B cell (primary cell): ENCODE results near the gene HES4. TPM values are rescaled to one million over a fixed set of nuclear protein-coding genes. Genes with fewer than 3 reads are reported as not detected.

Source experiments
- ATAC-seq: fragments of 200-7000 bp; cut with Tn5 transposase; one replicate; pipeline ENCODE4 v1.10.0; 2021; ENCODE audit warnings: low read depth, mild to moderate bottlenecking, moderate number of reproducible peaks, moderate library complexity
- CTCF ChIA-PET: fragments of 350-600 bp; sonication (Branson Sonifier 250); formaldehyde crosslinking; loops from one replicate; lab custom pipeline; 2021; ENCODE audit warnings: antibody characterized with exemption, inconsistent platforms; lab: Charles Lee
- POLR2A ChIA-PET: fragments of 350-600 bp; sonication (Branson Sonifier 250); formaldehyde crosslinking; loops from one replicate; lab custom pipeline; 2021; ENCODE audit warnings: antibody characterized with exemption; lab: Charles Lee
- DNase-seq: peaks from one replicate; pipeline ENCODE4 v3.0.0; 2013
- H2AFZ ChIP-seq: 2 replicates; pipeline ENCODE4 v1.6.1; 2012; ENCODE audit warnings: mild to moderate bottlenecking, low read depth, low read length; ENCODE audit not compliant: insufficient read depth, poor library complexity, severe bottlenecking
- H3K27ac ChIP-seq, 2 donors: 1 replicate in 1 of 2; 2 replicates in 1 of 2; pipeline ENCODE4 v1.5.1; 2012 to 2013; ENCODE audit warnings: low read length in 2 of 2, mild to moderate bottlenecking in 2 of 2, moderate library complexity in 1 of 2
- H3K27me3 ChIP-seq, 4 experiments: fragments of 200-600 bp in 1 of 4; sonication (generic) in 1 of 4; replicated peaks in 1 of 4; 1 replicate in 2 of 4; 2 replicates in 2 of 4; pipeline versions ENCODE4 v1.6.1 to v1.7.0; 2013 to 2016; ENCODE audit warnings: low read length in 3 of 4, mild to moderate bottlenecking in 2 of 4, mixed read lengths in 1 of 4, moderate library complexity in 1 of 4; ENCODE audit not compliant: insufficient read depth in 4 of 4, control insufficient read depth in 3 of 4; ENCODE audit errors: control extremely low read depth in 1 of 4
- H3K36me3 ChIP-seq, 2 experiments: replicated peaks in 1 of 2; 1 replicate in 1 of 2; 2 replicates in 1 of 2; pipeline versions ENCODE4 v1.6.1 to v1.7.1; 2013; ENCODE audit warnings: low read length in 1 of 2; ENCODE audit not compliant: insufficient read depth in 2 of 2, control insufficient read depth in 1 of 2; ENCODE audit errors: control extremely low read depth in 1 of 2, extremely low read depth in 1 of 2
- H3K4me1 ChIP-seq, 2 donors: fragments of 200-600 bp in 1 of 2; sonication (generic) in 1 of 2; 1 replicate in 1 of 2; 2 replicates in 1 of 2; pipeline versions ENCODE4 v1.5.1 to v1.6.1; 2013 to 2017; ENCODE audit warnings: low read length in 2 of 2; ENCODE audit not compliant: control insufficient read depth in 2 of 2, insufficient read depth in 2 of 2
- H3K4me2 ChIP-seq: replicated peaks from 2 replicates; pipeline ENCODE3; 2012; ENCODE audit warnings: mild to moderate bottlenecking, low read depth, low read length; ENCODE audit not compliant: poor library complexity, severe bottlenecking
- H3K4me3 ChIP-seq, 5 experiments: fragments of 200-600 bp in 1 of 5; sonication (generic) in 1 of 5; 1 replicate in 3 of 5; 2 replicates in 2 of 5; pipeline versions ENCODE4 v1.5.1 to v1.7.0; 2011 to 2016; ENCODE audit warnings: low read length in 4 of 5, mild to moderate bottlenecking in 4 of 5, low read depth in 2 of 5, control low read depth in 1 of 5, moderate library complexity in 1 of 5; ENCODE audit not compliant: insufficient read depth in 1 of 5; ENCODE audit errors: control extremely low read depth in 1 of 5, extremely low read depth in 1 of 5
- H3K79me2 ChIP-seq: fragments of 200-600 bp; sonication (generic); one replicate; pipeline ENCODE4 v1.6.0; 2016; ENCODE audit warnings: low read length; ENCODE audit not compliant: control insufficient read depth, insufficient read depth
- H3K9ac ChIP-seq: fragments of 200-600 bp; sonication (generic); 2 replicates; pipeline ENCODE4 v1.6.1; 2017; ENCODE audit warnings: mild to moderate bottlenecking, low read length, moderate library complexity
- H3K9me3 ChIP-seq, 3 donors: one replicate each; pipeline versions ENCODE4 v1.6.1 to v1.7.1; 2013; ENCODE audit warnings: low read length in 2 of 3; ENCODE audit not compliant: control insufficient read depth in 2 of 3, insufficient read depth in 1 of 3; ENCODE audit errors: control extremely low read depth in 1 of 3
- H4K20me1 ChIP-seq: 2 replicates; pipeline ENCODE4 v1.6.0; 2012; ENCODE audit warnings: mild to moderate bottlenecking, low read length; ENCODE audit not compliant: insufficient read depth, control insufficient read depth, poor library complexity, severe bottlenecking
- H3K27ac Mint-ChIP-seq: one replicate; pipeline ENCODE4 v1.8.0; 2021; ENCODE audit warnings: mixed read lengths
- H3K27me3 Mint-ChIP-seq: one replicate; pipeline ENCODE4 v1.8.0; 2021; ENCODE audit warnings: mixed read lengths
- H3K4me1 Mint-ChIP-seq: one replicate; pipeline ENCODE4 v1.8.0; 2021; ENCODE audit warnings: mixed read lengths
- H3K4me3 Mint-ChIP-seq: one replicate; pipeline ENCODE4 v1.8.0; 2021; ENCODE audit warnings: mixed read lengths
- H3K9me3 Mint-ChIP-seq: one replicate; pipeline ENCODE4 v1.8.0; 2022; ENCODE audit warnings: mixed read lengths; ENCODE audit not compliant: insufficient read depth
- EZH2 ChIP-seq: IDR thresholded peaks from 2 replicates; pipeline ENCODE4 v1.6.1; 2012; ENCODE audit warnings: borderline replicate concordance, low read depth, mild to moderate bottlenecking, moderate library complexity, low read length; ENCODE audit not compliant: insufficient read depth, poor library complexity, severe bottlenecking
- WGBS: methylation state at CpG from one replicate; pipeline ENCODE4 v1.1.5; 2013; ENCODE audit warnings: missing lambda C conversion rate; ENCODE audit not compliant: insufficient coverage; 5-methylcytosine and 5-hydroxymethylcytosine counted together
- intact Hi-C: fragments of 100-400 bp; cut with micrococcal nuclease; formaldehyde crosslinking; loops from one replicate; pipeline ENCODE4 v1.10.0; 2022
- polyA plus RNA-seq: library from polyadenylated mRNA; depleted of rRNA; stranded (reverse); fragments of >200 nt; gene quantifications from 2 replicates; pipeline ENCODE4 v1.2.3, GENCODE V29; 2012
- total RNA-seq, 2 donors: library from RNA; stranded (reverse); fragments of 120-200 nt in 1 of 2; gene quantifications; 1 replicate in 1 of 2; 2 replicates in 1 of 2; pipeline versions ENCODE4 v1.2.3 to v1.2.4, GENCODE V29; 2013 to 2022
- TF ChIP-seq, protein P1 (sequence below): fragments of 200-600 bp; IDR thresholded peaks from one replicate; pipeline ENCODE4 v1.8.0; 2022; ENCODE audit warnings: antibody characterized with exemption, mild to moderate bottlenecking

Gene HES4
- total and polyA plus RNA-seq, 2 donors (not counting 1 experiment from before 2014, with no cell fraction given): 3.2 to 4.5 TPM

- WGBS: 26% methylated on average over 29 of the region's 33 CpGs
- Histone ChIP-seq H3K9me3 (no peaks in the 10 kb centered on the region), H2AFZ (no peak overlapping the region), H3K4me3 (no peak overlapping the region), H3K4me2 (peak overlapping the region; percentile 91), H3K36me3 (no peaks in the 10 kb centered on the region), H4K20me1 (no peaks in the 10 kb centered on the region), H3K4me1 (peaks cover 9 to 21% of the 10 kb centered on the region in 2 donors), H3K27me3 (peaks cover 0 to 22% (median 6%) of the 10 kb centered on the region in 4 experiments), H3K9ac (no peak overlapping the region), H3K27ac (no peak overlapping the region), H3K79me2 (no peaks in the 10 kb centered on the region)
- peak overlapping the region; percentile 50 for H3K27ac Mint-ChIP-seq
- intact Hi-C loops: no loop called here
- DNase-seq: no peak
- ChIA-PET CTCF (interaction anchor here (1.0 to 1.5 kb wide), 2 partner anchors 11 to 36 kb away, joined by 4 to 6 read pairs; no protein-coding TSS in a partner anchor), POLR2A (interaction anchor here (0.6 to 1.0 kb wide), 2 partner anchors 10 to 99 kb away, joined by 3 to 4 read pairs; no protein-coding TSS in a partner anchor)
- peak overlapping the region; percentile 41 for H3K4me3 Mint-ChIP-seq
- no peaks in the 10 kb centered on the region for H3K9me3 Mint-ChIP-seq
- TF ChIP-seq, protein P1, sequence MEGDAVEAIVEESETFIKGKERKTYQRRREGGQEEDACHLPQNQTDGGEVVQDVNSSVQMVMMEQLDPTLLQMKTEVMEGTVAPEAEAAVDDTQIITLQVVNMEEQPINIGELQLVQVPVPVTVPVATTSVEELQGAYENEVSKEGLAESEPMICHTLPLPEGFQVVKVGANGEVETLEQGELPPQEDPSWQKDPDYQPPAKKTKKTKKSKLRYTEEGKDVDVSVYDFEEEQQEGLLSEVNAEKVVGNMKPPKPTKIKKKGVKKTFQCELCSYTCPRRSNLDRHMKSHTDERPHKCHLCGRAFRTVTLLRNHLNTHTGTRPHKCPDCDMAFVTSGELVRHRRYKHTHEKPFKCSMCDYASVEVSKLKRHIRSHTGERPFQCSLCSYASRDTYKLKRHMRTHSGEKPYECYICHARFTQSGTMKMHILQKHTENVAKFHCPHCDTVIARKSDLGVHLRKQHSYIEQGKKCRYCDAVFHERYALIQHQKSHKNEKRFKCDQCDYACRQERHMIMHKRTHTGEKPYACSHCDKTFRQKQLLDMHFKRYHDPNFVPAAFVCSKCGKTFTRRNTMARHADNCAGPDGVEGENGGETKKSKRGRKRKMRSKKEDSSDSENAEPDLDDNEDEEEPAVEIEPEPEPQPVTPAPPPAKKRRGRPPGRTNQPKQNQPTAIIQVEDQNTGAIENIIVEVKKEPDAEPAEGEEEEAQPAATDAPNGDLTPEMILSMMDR: no peak
- TF ChIP-seq EZH2: no peak
- H3K27me3 Mint-ChIP-seq: no peaks in the 10 kb centered on the region
- ATAC-seq: no peak
- H3K4me1 Mint-ChIP-seq: peaks cover 4% of the 10 kb centered on the region
These were observed 21.4 kb upstream of the HES4 start for GRCh38 chr1:1021010-1021919.
